OCI-LY7 (cell line): ENCODE data around the gene PRAMEF5.
"Not testable (repeated sequence)": the region's sequence is repeated elsewhere in the genome, so short reads cannot be mapped to it uniquely, and the experiment has no call there.

Experiments
- EZH2phosphoT487 ChIP-seq: fragments of 200-600 bp; sonication (generic); IDR thresholded peaks from 2 replicates; pipeline ENCODE4 v1.6.1; 2018; ENCODE audit warnings: low read depth, borderline replicate concordance, mild to moderate bottlenecking, mixed run types, antibody characterized with exemption, low read length, moderate library complexity, mixed read lengths
- TF ChIP-seq, protein P1 (sequence below): fragments of 200-600 bp; sonication (generic); conservative IDR thresholded peaks from 2 replicates; pipeline ENCODE4 v1.5.1; 2014; ENCODE audit warnings: mild to moderate bottlenecking, antibody characterized with exemption, low read length, moderate library complexity, mixed read lengths

DNA sequence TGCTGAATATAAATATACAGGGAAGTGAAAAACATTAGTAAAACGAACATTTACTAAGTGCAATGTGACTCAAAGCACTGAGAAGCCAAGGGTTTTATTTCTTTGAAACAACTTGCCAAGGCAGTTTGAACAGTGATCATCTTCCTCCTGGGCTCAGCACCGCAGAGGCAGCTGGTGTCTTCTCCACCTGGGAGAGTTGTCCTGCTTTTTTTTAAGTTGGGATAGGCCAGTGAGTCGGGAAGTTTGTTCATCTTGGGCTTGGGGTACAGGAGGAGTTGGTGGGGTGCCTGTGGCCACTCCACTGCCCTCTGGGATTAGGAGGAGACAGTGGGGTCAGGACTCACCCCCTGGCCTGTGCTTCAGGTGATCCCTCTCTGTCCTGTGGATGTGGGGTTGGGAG is 35.0 kb downstream of the PRAMEF5 start:
- TF ChIP-seq, protein P1, sequence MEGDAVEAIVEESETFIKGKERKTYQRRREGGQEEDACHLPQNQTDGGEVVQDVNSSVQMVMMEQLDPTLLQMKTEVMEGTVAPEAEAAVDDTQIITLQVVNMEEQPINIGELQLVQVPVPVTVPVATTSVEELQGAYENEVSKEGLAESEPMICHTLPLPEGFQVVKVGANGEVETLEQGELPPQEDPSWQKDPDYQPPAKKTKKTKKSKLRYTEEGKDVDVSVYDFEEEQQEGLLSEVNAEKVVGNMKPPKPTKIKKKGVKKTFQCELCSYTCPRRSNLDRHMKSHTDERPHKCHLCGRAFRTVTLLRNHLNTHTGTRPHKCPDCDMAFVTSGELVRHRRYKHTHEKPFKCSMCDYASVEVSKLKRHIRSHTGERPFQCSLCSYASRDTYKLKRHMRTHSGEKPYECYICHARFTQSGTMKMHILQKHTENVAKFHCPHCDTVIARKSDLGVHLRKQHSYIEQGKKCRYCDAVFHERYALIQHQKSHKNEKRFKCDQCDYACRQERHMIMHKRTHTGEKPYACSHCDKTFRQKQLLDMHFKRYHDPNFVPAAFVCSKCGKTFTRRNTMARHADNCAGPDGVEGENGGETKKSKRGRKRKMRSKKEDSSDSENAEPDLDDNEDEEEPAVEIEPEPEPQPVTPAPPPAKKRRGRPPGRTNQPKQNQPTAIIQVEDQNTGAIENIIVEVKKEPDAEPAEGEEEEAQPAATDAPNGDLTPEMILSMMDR = not testable (repeated sequence)
- TF ChIP-seq EZH2phosphoT487 = not testable (repeated sequence)
